ENCODE data around the gene UBE2R2.
"Not testable (repeated sequence)": the region's sequence is repeated elsewhere in the genome, so short reads cannot be mapped to it uniquely, and the experiment has no call there.

UBE2R2 gene

DNA sequence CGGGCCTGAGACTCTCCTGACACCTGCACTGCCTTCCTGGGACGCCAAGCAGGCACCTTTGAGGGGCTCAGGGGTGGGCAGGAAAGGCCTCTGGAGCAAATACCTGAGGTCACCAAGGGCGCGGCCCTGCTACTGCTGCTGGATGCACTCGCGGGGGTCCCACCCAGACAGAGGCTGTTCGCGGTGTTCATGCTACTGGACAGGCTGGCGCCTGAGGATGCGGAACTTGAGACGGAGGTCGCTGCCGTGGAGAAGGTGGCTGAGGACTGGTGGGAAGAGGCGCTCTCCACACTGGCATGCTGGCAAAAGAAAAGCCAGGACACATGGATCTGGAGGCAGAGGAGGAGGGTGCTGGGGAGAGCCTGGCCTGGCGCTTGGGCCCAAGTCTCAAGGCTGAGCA, 110.7 kb downstream of the UBE2R2 start:
- DNase-seq (ENCODE audit: low read depth in 2 of 2) = no peak

DNA sequence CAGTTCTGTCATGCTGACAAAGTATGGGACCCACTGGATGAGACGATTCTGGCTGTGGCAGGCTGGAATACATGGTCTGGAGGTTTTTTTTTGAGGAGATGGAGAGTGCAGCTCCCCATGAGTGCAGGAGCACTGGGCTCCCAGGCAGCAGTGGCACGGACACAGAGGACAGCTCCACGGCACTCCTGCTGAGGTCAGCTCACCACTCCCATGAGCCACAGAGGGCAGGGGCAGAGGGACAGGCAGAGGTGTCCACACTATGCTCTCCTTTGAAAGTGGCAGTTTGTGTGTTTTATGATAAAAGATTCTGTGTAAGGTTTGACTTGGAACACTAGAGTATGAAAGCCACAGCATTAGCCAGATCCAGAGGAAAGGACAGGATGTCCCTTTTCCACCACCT, 114.4 kb downstream of the UBE2R2 start:
- DNase-seq (ENCODE audit: low read depth in 2 of 2) = no peak

DNA sequence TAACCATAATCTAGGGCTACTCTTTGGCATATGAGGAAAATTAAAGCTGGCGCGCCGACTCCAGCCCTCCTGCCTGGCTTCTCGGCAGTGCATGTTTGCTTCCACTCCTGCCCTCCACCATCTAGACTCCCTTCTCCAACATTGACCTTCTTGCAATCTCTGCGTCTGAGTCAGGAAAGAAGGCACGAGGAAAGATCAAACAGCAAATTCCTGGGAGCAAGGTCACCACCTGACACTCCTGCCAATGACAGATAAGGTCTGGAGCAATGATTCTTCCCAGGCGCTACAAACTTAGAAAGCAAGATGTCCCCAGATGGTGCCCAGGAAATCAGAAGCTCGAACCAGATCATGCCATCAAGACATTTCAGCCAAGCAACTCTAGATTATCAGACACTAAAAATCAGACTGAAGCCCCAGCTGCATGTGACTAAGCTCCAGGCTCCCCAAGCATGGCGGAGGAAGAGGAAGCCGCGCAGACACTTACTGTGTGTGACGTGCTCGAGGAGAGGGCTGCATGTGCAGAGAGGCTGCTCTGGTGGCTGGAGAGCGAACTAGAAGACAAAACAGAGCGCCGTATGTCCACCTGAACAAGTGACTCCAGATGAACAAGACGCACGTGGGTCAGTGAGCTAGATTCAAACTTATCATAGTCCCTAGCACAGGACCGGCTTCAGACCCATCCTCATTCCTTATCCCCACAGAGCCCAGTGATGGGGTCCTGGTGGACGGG, 115.3 kb downstream of the UBE2R2 start:
- DNase-seq (ENCODE audit: low read depth in 2 of 2) = no peak

DNA sequence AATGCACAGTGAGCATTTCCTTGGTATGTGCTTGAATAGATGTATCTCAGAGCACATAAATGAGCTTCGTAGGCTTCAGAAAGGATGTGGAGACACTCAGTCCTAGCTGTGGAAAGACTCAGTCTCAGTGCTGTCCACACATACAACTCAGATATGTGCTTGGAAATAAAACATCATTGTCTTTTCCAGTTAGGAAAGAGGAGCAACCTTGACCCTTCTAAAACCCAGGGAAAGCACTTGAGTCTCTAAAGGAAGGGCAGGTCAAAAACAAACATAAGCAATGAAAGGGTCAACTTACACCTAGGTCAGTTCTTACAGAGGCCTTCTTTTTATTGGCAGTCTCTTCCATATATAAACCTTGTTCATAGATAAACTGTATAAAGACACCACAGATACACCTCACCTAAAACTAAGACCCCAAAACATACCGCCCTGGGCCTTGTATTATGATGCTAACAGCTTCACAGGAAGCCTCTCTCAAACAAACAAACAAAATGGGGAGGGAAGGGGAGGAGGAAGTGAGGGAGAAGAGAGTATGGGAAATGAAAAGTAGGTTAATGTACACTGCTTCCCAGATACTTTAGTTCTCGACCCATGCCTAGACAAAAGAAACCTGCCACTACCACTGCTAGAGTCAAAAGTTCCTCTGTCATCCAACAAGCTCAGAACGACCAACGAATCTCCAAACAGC, 117.4 kb downstream of the UBE2R2 start:
- DNase-seq (ENCODE audit: low read depth in 2 of 2) = no peak

DNA sequence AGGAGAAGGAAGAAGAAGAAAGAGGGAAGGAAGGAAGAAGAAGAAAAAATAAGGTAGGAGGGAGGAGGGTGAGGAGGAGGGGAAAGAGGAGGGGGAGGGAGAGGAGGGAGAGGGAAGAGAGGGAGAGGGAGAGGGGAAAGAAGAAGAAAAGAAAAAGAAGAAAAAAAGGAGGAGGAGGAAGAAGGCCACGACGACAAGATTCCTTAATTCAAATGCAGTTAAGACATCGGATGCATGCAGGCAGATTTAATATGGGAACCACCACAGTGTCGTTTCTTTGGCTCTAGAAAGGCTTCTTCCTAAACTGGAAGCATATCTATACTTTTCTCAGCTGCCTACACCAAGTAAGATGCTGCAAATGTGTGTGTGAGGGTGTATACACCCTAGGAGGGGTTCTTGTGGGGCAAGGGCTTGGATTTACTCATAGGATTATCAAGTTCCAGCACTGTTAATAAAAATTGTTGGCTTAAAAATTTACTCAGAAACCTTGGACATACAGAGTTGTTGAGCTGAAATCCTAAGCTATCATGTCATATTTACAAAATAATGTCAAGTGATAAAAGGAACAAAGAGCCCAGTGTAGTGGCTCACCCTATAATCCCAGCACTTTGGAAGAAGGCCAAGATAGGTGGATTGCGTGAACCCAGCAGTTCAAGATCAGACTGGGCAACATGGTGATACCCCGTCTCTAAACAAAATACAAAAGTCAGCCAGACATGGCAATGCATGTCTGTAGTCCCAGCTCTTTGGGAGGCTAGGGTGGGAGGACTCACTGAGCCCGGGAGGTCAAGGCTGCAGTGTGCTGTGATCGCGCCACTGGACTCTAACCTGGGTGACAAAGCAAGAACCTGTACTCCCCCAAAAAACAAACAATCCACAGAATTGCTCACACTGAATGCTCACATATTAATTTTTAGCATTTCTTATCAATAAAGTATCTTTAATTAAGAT, 123.2 kb downstream of the UBE2R2 start:
- DNase-seq (ENCODE audit: low read depth in 2 of 2) = no peak

DNA sequence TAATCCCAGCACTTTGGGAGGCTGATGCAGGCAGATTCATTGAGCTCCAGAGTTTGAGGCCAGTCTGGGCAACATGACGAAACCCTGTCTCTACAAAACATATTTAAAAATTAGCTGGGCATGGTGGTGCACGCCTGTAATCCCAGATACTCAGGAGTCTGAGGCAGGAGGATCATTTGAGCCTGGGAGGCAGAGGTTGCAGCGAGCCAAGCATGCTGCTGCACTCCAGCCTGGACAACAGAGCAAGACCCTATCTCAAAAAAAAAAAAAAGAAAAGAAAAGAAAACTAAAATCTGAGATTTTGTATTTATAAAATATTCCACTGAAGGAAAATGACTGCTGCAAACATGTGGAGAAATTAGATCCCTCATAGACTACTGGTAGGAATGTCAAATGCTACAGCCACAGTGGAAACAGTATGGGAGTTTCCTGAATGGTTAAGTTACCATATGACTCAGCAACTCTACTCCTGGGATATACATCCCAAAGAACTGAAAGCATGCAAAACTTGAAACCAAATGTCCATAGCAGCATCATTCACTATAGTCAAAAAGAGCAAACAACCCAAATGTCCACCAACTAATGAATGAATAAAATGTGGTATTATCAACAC, 125.6 kb downstream of the UBE2R2 start:
- no peak for DNase-seq (ENCODE audit: low read depth in 2 of 2)

DNA sequence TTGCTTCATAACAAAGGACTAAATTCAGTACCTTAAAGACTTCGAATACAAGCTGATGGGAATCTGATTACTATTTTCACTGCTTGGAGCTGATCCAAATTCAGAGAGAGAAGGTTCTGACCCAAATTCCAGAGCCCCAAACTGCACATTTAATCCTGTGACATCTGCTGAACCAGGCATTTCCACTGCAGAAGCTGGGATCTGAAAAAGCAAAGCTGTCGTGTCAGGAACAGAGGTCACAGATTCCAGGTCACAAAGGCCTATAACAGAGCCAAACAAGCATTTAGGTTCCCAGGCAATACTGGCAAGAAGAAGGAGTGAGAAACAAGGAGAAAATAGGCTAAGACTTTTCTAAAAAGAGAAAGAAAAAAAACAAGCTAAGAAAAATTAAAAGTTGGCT, 126.4 kb downstream of the UBE2R2 start:
- DNase-seq (ENCODE audit: low read depth in 2 of 2) = no peak

DNA sequence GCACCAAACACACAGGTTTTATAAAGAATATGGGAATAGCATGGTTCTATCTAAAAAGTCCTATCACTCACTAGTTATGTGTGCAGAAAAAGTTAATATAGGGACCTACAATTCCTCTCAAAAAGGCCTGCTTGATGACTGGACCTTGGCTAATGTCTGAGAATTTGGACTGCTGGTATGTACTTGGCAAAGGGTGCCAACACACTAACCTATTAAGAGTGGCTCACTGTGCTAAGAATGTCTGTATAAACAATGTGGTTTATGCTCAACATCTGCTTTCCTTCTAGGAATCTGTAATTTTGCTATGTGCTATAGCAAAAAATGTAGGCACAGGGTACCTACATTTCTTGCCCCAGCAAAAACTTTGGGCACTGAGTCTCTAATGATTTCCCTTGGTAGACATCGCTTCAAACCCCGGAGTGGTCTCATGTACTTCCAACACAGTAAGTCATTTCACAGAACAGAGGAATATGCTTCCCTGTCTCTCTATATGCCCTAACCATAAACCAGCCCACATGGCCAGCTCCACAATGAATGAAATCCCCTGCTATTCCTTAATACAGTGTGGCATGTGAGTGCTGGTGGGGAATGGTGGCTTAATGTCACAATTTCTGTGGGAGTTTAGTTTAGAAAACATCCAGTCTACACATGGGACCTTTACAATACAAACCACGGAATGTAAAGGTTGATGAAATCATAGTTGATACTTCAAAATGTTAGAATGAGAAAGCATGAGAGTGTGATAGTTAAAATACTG, 130.0 kb downstream of the UBE2R2 start:
- no peak for DNase-seq (ENCODE audit: low read depth in 2 of 2)

DNA sequence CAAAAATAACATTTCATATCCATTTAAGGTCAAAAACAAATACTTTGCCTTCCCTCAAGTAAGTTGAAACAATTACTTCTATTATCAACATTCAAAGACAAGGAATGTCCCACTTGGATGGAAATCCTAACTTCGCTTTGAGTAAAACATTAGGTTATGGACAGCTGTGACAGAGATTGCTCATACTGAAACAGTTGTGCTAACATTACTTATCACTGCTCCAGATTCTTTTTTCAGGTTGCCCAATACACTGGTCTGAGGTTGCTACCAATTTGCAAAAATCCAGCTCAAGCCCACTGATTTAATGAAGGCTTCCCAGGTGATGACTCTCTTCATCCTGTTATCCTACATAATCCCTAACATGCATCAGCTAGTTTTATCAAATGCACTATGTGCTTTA, 133.4 kb downstream of the UBE2R2 start:
- no peak for DNase-seq (ENCODE audit: low read depth in 2 of 2)

DNA sequence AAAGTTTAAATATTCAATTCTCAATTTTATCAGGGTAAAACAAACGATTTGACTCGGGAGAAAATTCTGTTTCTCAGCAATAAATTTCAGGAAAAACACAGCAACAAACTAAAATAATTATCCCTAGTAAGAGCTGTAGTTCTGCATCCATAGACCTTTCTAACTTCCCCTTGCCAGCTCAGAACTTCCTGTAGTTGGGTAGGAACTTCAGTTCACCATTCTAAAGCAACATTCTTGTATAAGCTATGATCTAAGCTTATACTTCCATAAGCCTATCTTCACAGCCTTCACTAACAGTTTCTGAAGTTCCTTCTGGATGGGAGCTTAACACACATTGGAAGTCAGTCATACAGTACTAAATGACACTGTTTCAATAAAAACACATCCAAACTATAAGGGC, 135.1 kb downstream of the UBE2R2 start:
- no peak for DNase-seq (ENCODE audit: low read depth in 2 of 2)

DNA sequence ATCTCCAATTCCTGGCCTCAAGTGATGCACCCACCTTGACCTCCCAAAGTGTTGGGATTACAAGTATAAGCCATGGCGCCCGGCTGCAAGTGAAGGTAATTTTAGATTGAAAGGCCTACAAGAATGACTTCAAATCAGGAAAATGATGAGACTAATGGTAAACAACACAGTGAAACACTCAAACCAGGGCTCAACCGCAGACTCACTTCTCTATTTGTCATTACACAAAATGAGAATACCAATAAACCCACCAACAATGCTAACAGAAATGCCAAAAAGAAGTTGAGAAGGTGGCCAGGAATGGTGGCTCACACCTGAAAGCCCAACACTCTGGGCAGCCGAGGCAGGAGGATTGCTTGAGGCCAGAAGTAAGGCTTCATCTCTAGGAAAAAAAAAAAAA, 139.6 kb downstream of the UBE2R2 start:
- DNase-seq (ENCODE audit: low read depth in 2 of 2) = no peak

DNA sequence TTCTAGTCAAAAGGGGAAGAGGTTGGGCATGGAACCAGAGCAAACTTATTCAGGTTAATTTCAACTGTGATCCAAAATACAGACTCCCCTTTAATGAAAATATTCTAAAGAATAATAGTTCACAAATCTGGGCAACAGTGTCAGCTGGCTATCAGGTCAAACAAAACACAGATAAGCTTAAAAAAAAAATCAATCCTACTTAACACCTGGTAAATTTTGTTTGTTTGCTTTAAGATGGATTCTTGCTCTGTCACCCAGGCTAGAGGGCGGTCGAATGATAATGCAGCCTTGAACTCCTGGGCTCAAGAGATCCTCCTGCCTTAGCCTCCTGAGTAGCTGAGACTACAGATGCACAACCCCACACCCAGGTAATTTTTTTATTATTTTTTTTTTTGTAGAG, 142.8 kb downstream of the UBE2R2 start:
- DNase-seq (ENCODE audit: low read depth in 2 of 2) = no peak

DNA sequence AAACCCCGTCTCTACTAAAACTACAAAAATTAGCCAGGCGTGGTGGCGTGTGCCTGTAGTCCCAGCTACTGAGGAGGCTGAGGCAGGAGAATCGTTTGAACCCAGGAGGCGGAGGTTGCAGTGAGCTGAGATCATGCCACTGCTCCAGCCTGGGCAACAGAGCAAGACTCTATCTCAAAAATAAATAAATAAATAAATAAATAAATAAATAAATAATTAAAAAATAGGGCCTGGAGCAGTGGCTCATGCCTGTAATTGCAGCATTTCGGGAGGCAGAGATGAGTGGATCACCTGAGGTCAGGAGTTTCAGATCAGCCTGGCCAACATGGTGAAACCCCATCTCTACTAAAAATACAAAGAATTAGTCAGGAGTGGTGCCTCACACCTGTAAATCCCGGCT, 145.5 kb downstream of the UBE2R2 start:
- not testable (repeated sequence) for DNase-seq (ENCODE audit: low read depth in 2 of 2)

DNA sequence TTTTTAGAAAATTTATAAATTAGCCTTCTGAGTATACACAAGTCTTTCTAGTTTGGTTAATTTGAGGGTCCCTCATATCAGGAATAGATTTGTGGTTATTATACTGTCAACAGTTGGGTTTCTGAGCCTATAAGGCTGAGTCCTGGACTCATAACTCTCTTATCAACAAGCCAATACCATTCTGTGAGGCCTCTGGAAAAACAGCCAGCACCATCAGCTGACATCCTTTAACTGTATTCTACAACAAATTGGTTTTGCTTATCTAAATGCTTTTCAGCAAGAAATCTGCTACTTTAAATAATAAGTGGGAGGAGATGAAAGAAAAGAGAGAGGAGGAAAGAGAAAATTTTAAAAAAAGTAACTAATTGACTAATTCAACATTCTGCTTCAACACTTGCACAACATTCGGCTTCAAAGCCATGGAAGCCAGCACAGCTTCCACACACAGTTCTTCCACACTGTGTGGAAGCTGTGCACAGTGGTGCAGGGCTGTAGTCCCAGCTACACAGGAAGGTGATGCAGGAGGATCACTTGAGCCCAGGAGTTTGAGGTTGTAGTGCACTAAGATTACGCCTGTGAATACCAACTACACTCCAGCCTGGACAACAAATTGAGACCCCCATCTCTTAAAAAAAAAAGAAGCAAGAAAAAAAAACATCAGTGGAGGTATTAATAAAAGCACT, 147.3 kb downstream of the UBE2R2 start:
- DNase-seq (ENCODE audit: low read depth in 2 of 2) = no peak

Measured in stimulated activated CD8-positive, alpha-beta memory T cell treated with anti-CD3 and anti-CD28 coated beads, Interleukin-7, amount 100 ng/mL, for 1 hour (primary cell).